GM12865 (cell line): ENCODE results near the gene MEGF10.
A peak's percentile ranks its signal among the peaks of the same experiment; 100 is the strongest.

Experiments used
- DNase-seq: peaks from one replicate; pipeline ENCODE4 v3.0.0; 2010; ENCODE audit warnings: low read depth
- H3K4me3 ChIP-seq: 2 replicates; pipeline ENCODE4 v1.5.1; 2011; ENCODE audit warnings: mild to moderate bottlenecking, low read depth, low read length, control low read depth
- TF ChIP-seq, protein P1 (sequence below): IDR thresholded peaks from 2 replicates; pipeline ENCODE4 v1.5.1; 2011; ENCODE audit warnings: low read length, control low read depth, low read depth, inconsistent platforms; ENCODE audit not compliant: insufficient read depth; ENCODE audit errors: missing control alignments

Gene MEGF10

DNA sequence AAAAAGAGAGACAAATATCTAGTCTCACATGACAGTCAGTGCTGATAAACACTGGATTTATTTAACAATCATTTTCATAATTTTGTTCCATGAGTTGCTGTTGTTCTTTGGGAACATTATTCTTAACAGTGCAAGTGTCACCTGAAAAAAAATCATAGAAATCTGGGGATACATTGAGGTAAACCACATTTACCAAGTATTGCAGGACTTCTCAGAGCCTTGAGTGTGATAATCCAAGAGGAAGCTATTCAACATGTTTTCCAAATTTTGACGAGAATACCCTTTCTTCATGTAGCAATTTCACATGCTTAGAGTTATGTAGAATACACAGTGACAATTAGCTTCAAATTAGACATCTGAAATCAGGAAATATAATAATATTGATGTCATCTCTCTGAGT, 108.5 kb downstream of the MEGF10 start:
- TF ChIP-seq, protein P1, sequence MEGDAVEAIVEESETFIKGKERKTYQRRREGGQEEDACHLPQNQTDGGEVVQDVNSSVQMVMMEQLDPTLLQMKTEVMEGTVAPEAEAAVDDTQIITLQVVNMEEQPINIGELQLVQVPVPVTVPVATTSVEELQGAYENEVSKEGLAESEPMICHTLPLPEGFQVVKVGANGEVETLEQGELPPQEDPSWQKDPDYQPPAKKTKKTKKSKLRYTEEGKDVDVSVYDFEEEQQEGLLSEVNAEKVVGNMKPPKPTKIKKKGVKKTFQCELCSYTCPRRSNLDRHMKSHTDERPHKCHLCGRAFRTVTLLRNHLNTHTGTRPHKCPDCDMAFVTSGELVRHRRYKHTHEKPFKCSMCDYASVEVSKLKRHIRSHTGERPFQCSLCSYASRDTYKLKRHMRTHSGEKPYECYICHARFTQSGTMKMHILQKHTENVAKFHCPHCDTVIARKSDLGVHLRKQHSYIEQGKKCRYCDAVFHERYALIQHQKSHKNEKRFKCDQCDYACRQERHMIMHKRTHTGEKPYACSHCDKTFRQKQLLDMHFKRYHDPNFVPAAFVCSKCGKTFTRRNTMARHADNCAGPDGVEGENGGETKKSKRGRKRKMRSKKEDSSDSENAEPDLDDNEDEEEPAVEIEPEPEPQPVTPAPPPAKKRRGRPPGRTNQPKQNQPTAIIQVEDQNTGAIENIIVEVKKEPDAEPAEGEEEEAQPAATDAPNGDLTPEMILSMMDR: no peak
- no peak for DNase-seq
- H3K4me3 ChIP-seq: no peak overlapping the region

DNA sequence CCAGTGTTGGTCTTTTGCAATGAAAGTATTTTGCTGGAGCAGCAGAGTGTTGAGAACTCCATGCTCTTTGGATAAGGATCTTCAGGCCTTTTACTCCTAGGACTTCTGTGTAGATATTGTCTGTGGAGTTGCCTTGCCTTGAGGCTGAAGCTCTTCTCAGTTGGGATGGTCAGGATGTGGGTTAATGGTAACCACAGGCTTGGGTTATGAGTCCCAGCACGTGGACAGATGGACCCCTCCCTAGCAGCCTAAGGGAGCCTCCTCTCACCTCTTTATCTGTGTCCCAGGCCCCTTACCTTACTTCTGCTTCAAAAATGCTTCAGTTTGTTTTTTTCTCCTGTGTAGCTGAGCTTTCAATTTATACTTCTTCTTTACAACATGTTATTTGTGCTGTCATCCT, 109.9 kb downstream of the MEGF10 start:
- no peak overlapping the region for H3K4me3 ChIP-seq
- peak; percentile 28 for DNase-seq
- TF ChIP-seq, protein P1: no peak

DNA sequence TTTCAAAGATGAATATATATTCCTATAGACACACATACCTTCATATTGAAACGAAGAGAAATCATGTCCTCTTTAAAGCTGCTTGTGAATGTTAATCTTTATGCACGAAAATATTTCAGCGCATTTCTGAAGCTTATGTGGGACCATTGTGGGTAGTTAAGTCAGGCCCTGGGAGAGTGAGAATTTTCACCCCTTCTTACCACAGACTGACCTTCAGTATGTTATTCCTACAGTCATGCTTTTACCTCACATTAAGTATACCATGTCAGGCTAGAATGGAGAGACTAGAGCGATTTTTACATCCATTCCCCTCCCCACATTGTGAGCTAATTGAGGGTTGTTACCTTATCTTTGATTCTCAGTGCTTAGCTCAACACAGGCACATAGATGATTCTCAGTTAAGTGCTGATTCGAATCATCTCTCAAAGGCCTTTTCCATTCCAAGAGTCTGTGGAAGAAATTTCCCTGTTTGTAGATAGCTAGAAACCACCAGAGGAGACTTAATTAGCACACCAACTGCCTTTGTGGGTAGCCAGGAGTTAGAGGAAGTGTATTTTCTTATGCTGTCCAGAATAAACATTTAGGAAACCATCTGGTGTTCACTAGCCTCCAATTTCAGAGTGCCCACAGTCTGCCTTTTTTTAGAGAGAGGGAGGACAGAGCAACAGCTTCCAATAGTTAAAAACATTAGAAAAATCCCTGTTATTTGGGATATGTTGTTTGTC, 110.5 kb downstream of the MEGF10 start:
- no peak overlapping the region for H3K4me3 ChIP-seq
- DNase-seq: no peak
- TF ChIP-seq, protein P1: no peak

DNA sequence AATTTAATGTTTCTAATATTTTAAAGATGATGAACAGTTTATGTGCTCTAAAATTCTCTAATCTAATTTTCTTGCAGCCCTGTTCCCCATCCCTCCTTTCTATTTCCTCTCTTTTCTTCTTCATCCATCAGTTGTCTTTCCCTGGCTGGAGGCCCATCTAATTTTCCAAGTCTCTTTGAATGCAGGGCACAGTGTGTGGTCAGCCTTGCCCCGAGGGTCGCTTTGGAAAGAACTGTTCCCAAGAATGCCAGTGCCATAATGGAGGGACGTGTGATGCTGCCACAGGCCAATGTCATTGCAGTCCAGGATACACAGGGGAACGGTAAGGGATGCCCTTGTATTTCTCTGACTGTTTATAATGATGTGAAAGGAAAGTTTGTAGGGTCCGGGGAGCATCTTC, 111.8 kb downstream of the MEGF10 start:
- TF ChIP-seq, protein P1: no peak
- no peak for DNase-seq
- H3K4me3 ChIP-seq: no peak overlapping the region

DNA sequence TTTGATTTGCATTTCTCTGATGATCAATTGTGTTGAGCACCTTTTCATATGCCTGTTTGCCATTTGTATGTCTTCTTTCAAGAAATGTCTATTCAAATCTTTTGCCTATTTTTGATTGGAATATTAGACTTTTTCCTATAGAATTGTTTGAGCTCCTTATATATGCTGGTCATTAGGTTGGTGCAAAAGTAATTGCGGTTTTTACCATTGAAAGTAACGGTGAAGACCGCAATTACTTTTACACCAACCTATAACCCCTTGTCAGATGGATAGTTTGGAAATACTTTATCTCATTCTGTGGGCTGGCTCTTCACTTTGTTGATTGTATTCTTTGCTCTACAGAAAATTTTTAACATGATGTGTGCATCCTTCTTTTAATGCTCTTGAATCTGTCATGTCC, 113.6 kb downstream of the MEGF10 start:
- TF ChIP-seq, protein P1: no peak
- no peak for DNase-seq
- H3K4me3 ChIP-seq: no peak overlapping the region

DNA sequence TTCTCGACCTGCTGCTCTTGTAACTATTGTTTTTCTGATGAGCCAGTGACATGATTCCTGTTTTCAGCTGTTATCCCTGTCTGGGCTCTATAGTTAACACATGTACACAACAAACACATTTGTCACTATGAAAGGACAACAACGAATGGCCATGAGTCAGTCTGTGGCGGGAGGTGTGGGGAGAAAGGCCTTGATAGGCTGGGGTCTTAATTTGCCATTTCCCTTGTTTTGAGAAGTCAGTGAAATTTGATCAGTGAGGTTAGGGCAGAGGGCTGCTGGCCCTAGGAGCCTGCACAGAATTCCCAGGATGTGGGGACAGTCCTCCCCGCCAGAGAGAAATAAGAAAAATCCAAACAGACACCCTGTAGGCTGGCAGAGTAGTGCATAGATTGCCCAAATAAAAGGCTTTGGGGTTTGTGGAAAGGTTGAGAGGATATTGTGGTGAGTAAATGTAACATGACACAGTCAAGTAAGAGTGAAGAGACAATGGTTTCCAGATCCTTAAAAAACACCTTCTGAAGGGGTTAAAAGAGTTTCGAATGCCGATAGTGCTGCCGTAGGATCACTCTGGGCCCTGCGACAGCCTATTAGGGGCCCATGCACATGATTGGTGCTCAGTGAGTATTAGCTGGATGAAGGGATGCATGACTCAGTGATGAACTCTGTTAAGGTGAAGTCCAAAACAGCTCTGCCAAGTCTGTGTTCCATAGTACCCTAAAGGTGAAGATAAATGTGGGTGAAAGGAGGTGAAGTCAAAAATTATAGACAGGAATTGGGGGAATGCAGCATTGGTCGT, 115.9 kb downstream of the MEGF10 start:
- TF ChIP-seq, protein P1: no peak
- H3K4me3 ChIP-seq: no peak overlapping the region
- DNase-seq: no peak
